Smooth muscle cell (in vitro differentiated cells): ENCODE measurements around the gene MST1R. TPM values are rescaled to one million over a fixed set of nuclear protein-coding genes. Genes with fewer than 3 reads are reported as not detected.
"Not testable (repeated sequence)": the region's sequence is repeated elsewhere in the genome, so short reads cannot be mapped to it uniquely, and the experiment has no call there.

Experiments
- DNase-seq: peaks from one replicate; lab custom pipeline; 2025; ENCODE audit not compliant: unreplicated experiment; lab: John Stamatoyannopoulos, UW
- H2AFZ ChIP-seq: fragments of 200-600 bp; sonication (generic); 2 replicates; pipeline ENCODE4 v1.6.0; 2016; ENCODE audit warnings: antibody characterized with exemption, low read depth, mild to moderate bottlenecking
- H3F3A ChIP-seq: fragments of 200-600 bp; sonication (generic); 2 replicates; pipeline ENCODE4 v1.6.0; 2017; ENCODE audit warnings: antibody characterized with exemption, low read depth
- H3K27ac ChIP-seq: fragments of 200-600 bp; sonication (generic); 2 replicates; pipeline ENCODE4 v1.5.1; 2016; ENCODE audit warnings: low read depth, mild to moderate bottlenecking
- H3K27me3 ChIP-seq: fragments of 200-600 bp; sonication (generic); 2 replicates; pipeline ENCODE4 v1.6.1; 2016; ENCODE audit warnings: low read depth, mild to moderate bottlenecking
- H3K36me3 ChIP-seq: fragments of 200-600 bp; sonication (generic); 2 replicates; pipeline ENCODE4 v1.5.1; 2016; ENCODE audit warnings: low read depth
- H3K4me1 ChIP-seq: fragments of 200-600 bp; sonication (generic); 2 replicates; pipeline ENCODE4 v1.5.1; 2016; ENCODE audit warnings: low read depth
- H3K4me2 ChIP-seq: fragments of 200-600 bp; sonication (generic); 2 replicates; pipeline ENCODE4 v1.6.0; 2016; ENCODE audit warnings: mild to moderate bottlenecking
- H3K4me3 ChIP-seq: fragments of 200-600 bp; sonication (generic); 2 replicates; pipeline ENCODE4 v1.5.1; 2016; ENCODE audit warnings: mild to moderate bottlenecking
- H3K79me2 ChIP-seq: fragments of 200-600 bp; sonication (generic); 2 replicates; pipeline ENCODE4 v1.6.0; 2016; ENCODE audit warnings: low read depth, mild to moderate bottlenecking
- H3K9ac ChIP-seq: fragments of 200-600 bp; sonication (generic); 2 replicates; pipeline ENCODE4 v1.6.0; 2016; ENCODE audit warnings: low read depth
- H3K9me3 ChIP-seq: fragments of 200-600 bp; sonication (generic); replicated peaks from 2 replicates; pipeline ENCODE4 v1.5.1; 2016; ENCODE audit warnings: low read depth
- H4K20me1 ChIP-seq: fragments of 200-600 bp; sonication (generic); 2 replicates; pipeline ENCODE4 v1.6.0; 2016; ENCODE audit warnings: low read depth
- CTCF ChIP-seq: fragments of 200-600 bp; sonication (generic); IDR thresholded peaks from 2 replicates; pipeline ENCODE4 v1.5.1; 2017; ENCODE audit warnings: borderline replicate concordance, mild to moderate bottlenecking, antibody characterized with exemption; ENCODE audit not compliant: insufficient read depth, poor library complexity, severe bottlenecking
- WGBS: methylation state at CpG from one replicate; pipeline ENCODE4 v1.1.7; 2016; ENCODE audit warnings: low lambda C conversion rate; 5-methylcytosine and 5-hydroxymethylcytosine counted together
- polyA plus RNA-seq: library from polyadenylated mRNA; unstranded; fragments of >200 nt; fragmentation: Nextera tagmentation; extraction: Ambion mirVana; gene quantifications from 2 replicates; pipeline ENCODE4 v1.2.1, GENCODE V29; 2016
- total RNA-seq: library from RNA; depleted of rRNA; stranded (reverse); fragments of >200 nt; gene quantifications from 2 replicates; pipeline ENCODE4 v1.2.3, GENCODE V29; 2014

MST1R gene
- total and polyA plus RNA-seq, 2 experiments from 2014 or later: 0.59 to 0.63 TPM

GRCh38 chr3:49908373-49909199, 4.9 kb upstream of the MST1R start:
- peaks cover 10% of the 10 kb centered on the region for H3K4me1 ChIP-seq
- DNase-seq: no peak
- H3F3A ChIP-seq: peaks cover 5% of the 10 kb centered on the region
- TF ChIP-seq CTCF: no peak
- H3K79me2 ChIP-seq: no peaks in the 10 kb centered on the region
- no peak overlapping the region for H2AFZ ChIP-seq
- H3K27ac ChIP-seq: no peak overlapping the region
- 90% methylated on average over 14 of the region's 14 CpGs for WGBS
- no peaks in the 10 kb centered on the region for H3K36me3 ChIP-seq
- no peak overlapping the region for H3K4me3 ChIP-seq
- H3K9ac ChIP-seq: no peak overlapping the region
- H4K20me1 ChIP-seq: no peaks in the 10 kb centered on the region
- no peaks in the 10 kb centered on the region for H3K27me3 ChIP-seq
- H3K9me3 ChIP-seq: no peaks in the 10 kb centered on the region
- H3K4me2 ChIP-seq: no peak overlapping the region

- Histone ChIP-seq H3K27me3 (no peaks in the 10 kb centered on the region), H3K4me3 (peak overlapping the region; percentile 43), H3K27ac (no peak overlapping the region), H3K9ac (no peak overlapping the region), H3K9me3 (no peaks in the 10 kb centered on the region), H3K4me2 (peak overlapping the region; percentile 87), H2AFZ (peak overlapping the region; percentile 91), H3F3A (peaks cover 5% of the 10 kb centered on the region), H3K4me1 (peaks cover 10% of the 10 kb centered on the region), H4K20me1 (no peaks in the 10 kb centered on the region), H3K36me3 (no peaks in the 10 kb centered on the region), H3K79me2 (no peaks in the 10 kb centered on the region)
- 22% methylated on average over 15 of the region's 15 CpGs for WGBS
- peak; percentile 51 for TF ChIP-seq CTCF
- no peak for DNase-seq
Measured at GRCh38 chr3:49906073-49906743, 2.5 kb upstream of the MST1R start.

- H3K4me3 ChIP-seq, H3K9ac ChIP-seq, H3K79me2 ChIP-seq, H3K27ac ChIP-seq, H3K4me1 ChIP-seq, H3K27me3 ChIP-seq, DNase-seq, H3K9me3 ChIP-seq, H3K36me3 ChIP-seq, H4K20me1 ChIP-seq, H2AFZ ChIP-seq, H3K4me2 ChIP-seq, H3F3A ChIP-seq: not testable (repeated sequence)
- WGBS: 99% methylated on average over 12 of the region's 13 CpGs
Measured at GRCh38 chr3:49904448-49904847, 775 bp upstream of the MST1R start.

DNA sequence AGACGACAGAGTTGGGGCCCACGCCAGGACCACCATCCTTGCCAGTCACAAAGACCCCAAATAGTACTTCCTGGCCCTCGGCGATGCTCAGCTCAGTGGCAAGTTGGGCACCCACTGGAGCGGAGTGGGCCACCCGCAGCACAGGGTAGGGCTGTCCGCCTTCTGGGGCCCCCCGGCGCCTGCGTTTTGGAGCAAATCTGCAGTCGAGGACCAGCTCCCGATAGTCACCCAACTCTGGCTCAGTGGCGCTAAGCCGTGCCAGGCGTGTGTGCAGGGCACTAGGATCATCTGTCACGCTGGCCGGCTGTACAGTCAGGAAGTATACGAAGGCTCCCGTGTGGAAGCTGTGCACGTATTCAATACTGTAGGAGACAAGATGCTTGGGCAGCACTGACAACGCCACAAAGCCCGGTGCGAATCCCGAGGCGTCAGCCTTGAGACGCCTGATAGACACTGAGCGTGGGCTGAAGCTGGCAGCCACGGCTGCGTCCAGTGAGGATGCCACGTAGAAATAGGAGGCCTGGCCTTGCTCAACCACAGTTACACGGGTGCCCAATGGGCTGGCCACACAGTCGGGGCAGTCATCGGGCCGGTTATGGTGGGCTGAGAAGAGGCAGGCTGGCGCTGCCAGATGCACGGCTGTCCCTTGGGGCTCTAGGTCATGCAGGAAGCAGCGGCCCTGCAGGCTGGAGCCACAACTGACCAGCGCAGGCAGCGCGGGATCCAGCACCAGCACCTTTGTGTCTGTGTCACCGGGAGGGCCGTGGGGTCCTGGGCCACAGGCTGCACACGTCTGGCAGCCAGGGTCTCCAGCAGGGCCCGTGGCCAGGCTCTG, 945 bp downstream of the MST1R start:
- Histone ChIP-seq H3K27me3 (no peaks in the 10 kb centered on the region), H3K4me3 (no peak overlapping the region), H3K36me3 (no peaks in the 10 kb centered on the region), H3K4me2 (no peak overlapping the region), H2AFZ (no peak overlapping the region), H3F3A (peaks cover 5% of the 10 kb centered on the region), H3K4me1 (peaks cover 10% of the 10 kb centered on the region), H3K9ac (no peak overlapping the region), H3K9me3 (no peaks in the 10 kb centered on the region), H3K79me2 (no peaks in the 10 kb centered on the region), H3K27ac (no peak overlapping the region), H4K20me1 (no peaks in the 10 kb centered on the region)
- TF ChIP-seq CTCF: no peak
- no peak for DNase-seq
- WGBS: 93% methylated on average over 43 of the region's 44 CpGs
